Ascending aorta (tissue), 2 donors: ENCODE measurements around the gene APOA4. TPM values are rescaled to one million over a fixed set of nuclear protein-coding genes. Genes with fewer than 3 reads are reported as not detected.

ENCODE experiments used
- DNase-seq, 2 donors: peaks; one replicate each; pipeline ENCODE4 v3.0.0-alpha.2; 2019; ENCODE audit warnings: low spot score in 2 of 2
- H3K27ac ChIP-seq, 2 donors: fragments of 200-600 bp; sonication (generic); one replicate each; pipeline ENCODE4 v1.5.1; 2016 to 2017; ENCODE audit warnings: mild to moderate bottlenecking in 1 of 2
- H3K27me3 ChIP-seq: fragments of 200-600 bp; sonication (generic); one replicate; pipeline ENCODE4 v1.5.1; 2017
- H3K36me3 ChIP-seq, 2 donors: fragments of 200-600 bp; sonication (generic); one replicate each; pipeline ENCODE4 v1.5.1; 2016
- H3K4me1 ChIP-seq, 2 donors: fragments of 200-600 bp; sonication (generic); one replicate each; pipeline ENCODE4 v1.5.1; 2016 to 2017; ENCODE audit warnings: mild to moderate bottlenecking in 1 of 2
- H3K4me3 ChIP-seq, 2 donors: fragments of 200-600 bp; sonication (generic); one replicate each; pipeline ENCODE4 v1.5.1; 2016 to 2017; ENCODE audit warnings: mild to moderate bottlenecking in 1 of 2
- H3K9me3 ChIP-seq, 2 donors: fragments of 200-600 bp; sonication (generic); one replicate each; pipeline ENCODE4 v1.5.1; 2016
- CTCF ChIP-seq, 3 experiments: fragments of 200-600 bp in 2 of 3; fragments of 450-650 bp in 1 of 3; sonication (generic) in 2 of 3; IDR thresholded peaks; one replicate each; pipeline ENCODE4 v1.5.1; 2016 to 2019; ENCODE audit warnings: antibody characterized with exemption in 3 of 3, mild to moderate bottlenecking in 1 of 3, moderate library complexity in 1 of 3
- intact Hi-C: fragments of 100-400 bp; cut with DNase I; formaldehyde crosslinking; loops from one replicate; pipeline ENCODE4 v1.15.1; 2023
- total RNA-seq: library from RNA; depleted of rRNA; stranded (reverse); fragments of >200 nt; gene quantifications from one replicate; pipeline ENCODE4 v1.1.0, GENCODE V29; 2016

Gene APOA4
- 14.3 TPM for total RNA-seq

DNA sequence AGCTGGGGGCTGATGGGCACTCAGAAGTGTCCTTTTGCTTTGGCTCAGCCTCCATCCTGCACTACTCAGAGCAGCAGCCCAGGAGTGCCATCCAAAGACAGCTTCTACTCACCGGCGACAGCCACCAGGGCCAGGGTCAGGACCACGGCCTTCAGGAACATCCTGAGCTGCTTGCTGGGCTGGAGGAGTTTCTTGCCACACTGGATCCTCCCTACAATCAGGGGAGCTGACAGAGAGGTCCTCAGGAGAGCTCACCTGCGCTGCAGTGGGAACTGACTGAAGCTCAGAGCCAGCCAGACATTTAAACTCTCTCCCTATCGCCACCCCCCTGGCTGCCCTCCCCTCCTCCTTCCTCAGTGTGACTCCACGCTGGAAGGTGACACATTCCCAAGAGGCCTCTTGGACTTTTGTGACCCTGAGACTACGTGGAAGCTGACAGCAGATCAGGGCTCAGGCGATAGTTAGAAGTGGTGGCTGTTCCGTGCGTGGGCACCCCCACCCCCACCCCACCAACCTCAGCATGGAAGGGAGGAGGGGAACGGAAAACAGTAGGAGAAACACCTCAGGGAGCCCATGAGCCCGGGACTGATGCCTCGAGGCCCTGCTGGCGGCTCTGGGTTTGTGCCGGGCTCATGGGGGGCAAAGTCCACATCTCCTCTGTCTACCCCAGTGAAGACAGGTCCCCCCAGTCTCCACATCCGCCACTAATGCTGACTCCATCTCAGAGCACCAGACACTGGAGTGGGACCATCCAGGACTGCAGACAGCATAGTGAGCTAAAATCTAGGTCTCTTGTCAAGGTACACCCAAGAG is at the start of gene APOA4:
Gene APOA4, minus strand, starts transcription at position 274 of the 813 bp plus-strand sequence. Its CDS starts 113 bp downstream, at position 161.
- Histone ChIP-seq H3K9me3 (no peaks in the 10 kb centered on the region), H3K27ac (no peak within 1 kb of the TSS), H3K36me3 (no peaks in the 10 kb centered on the region), H3K4me3 (no peak within 1 kb of the TSS), H3K4me1 (no peaks in the 10 kb centered on the region), H3K27me3 (no peaks in the 10 kb centered on the region)
- intact Hi-C loops, result no loop called here
- DNase-seq, result no peak
- no peak for TF ChIP-seq CTCF (IDR thresholded peaks at IDR 0.05)

- DNase-seq, result no peak
- Histone ChIP-seq H3K27me3 (no peaks in the 10 kb centered on the region), H3K9me3 (no peaks in the 10 kb centered on the region), H3K36me3 (peaks cover 70 to 77% of the 10 kb centered on the region in 2 donors), H3K4me1 (no peaks in the 10 kb centered on the region), H3K4me3 (no peak overlapping the region), H3K27ac (no peak overlapping the region)
- intact Hi-C loops, result no loop called here
- no peak for TF ChIP-seq CTCF (IDR thresholded peaks at IDR 0.05)
Measured at GRCh38 chr11:116871248-116871647, 48.1 kb upstream of the APOA4 start.

GRCh38 chr11:116870054-116870453 is 47.0 kb upstream of the APOA4 start:
- no peaks in the 10 kb centered on the region for H3K27me3 ChIP-seq
- intact Hi-C loops, result no loop called here
- no peak for TF ChIP-seq CTCF (IDR thresholded peaks at IDR 0.05)
- no peaks in the 10 kb centered on the region for H3K9me3 ChIP-seq
- no peaks in the 10 kb centered on the region for H3K4me1 ChIP-seq
- DNase-seq, result no peak
- no peak overlapping the region for H3K27ac ChIP-seq
- no peak overlapping the region for H3K4me3 ChIP-seq
- peaks cover 63 to 81% of the 10 kb centered on the region in 2 donors for H3K36me3 ChIP-seq

- H3K9me3 ChIP-seq, result no peaks in the 10 kb centered on the region
- no peak for DNase-seq
- no peak overlapping the region for H3K27ac ChIP-seq
- intact Hi-C loops, result no loop called here
- peaks cover 63 to 85% of the 10 kb centered on the region in 2 donors for H3K36me3 ChIP-seq
- H3K27me3 ChIP-seq, result no peaks in the 10 kb centered on the region
- no peak for TF ChIP-seq CTCF (IDR thresholded peaks at IDR 0.05)
- H3K4me1 ChIP-seq, result no peaks in the 10 kb centered on the region
- no peak overlapping the region for H3K4me3 ChIP-seq
Measured at GRCh38 chr11:116869610-116870009, 46.5 kb upstream of the APOA4 start.

DNA sequence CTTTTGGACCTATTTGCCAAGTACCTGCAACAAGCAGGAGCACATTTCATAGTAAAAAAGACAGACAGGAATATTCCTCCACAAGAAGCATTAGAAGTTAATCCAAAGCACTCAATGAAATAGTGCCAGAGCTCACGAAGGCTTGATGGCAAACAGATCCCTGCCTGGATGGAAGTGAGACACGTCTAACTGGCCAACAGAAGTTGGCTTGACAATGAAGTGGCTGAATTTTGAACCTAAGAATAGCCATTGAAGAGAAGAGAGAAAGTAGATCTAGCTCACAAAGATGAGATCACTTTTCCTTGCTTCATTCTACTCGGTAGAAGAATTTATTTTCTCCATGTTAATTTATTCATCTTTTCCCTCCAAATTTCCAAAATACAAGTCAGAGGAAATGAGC is 45.0 kb upstream of the APOA4 start:
- H3K27me3 ChIP-seq, result no peaks in the 10 kb centered on the region
- no peak overlapping the region for H3K4me3 ChIP-seq
- no peak for TF ChIP-seq CTCF (IDR thresholded peaks at IDR 0.05)
- no peaks in the 10 kb centered on the region for H3K9me3 ChIP-seq
- H3K27ac ChIP-seq, result no peak overlapping the region
- no peak for DNase-seq
- H3K36me3 ChIP-seq, result peaks cover 58 to 89% of the 10 kb centered on the region in 2 donors
- intact Hi-C loops, result no loop called here
- H3K4me1 ChIP-seq, result no peaks in the 10 kb centered on the region
